ENCODE data around the gene PTPRN2.

Gene PTPRN2

GRCh38 chr7:158026636-158027265 lies 560.9 kb downstream of the PTPRN2 start:
- DNase-seq (ENCODE audit: low read depth), result no peak

- no peak for DNase-seq (ENCODE audit: low read depth)
Measured at GRCh38 chr7:158025686-158026600, 561.7 kb downstream of the PTPRN2 start.

GRCh38 chr7:158024881-158025280 lies 562.7 kb downstream of the PTPRN2 start:
- no peak for DNase-seq (ENCODE audit: low read depth)

GRCh38 chr7:158024351-158024715 lies 563.3 kb downstream of the PTPRN2 start:
- no peak for DNase-seq (ENCODE audit: low read depth)

GRCh38 chr7:158023681-158024350 lies 563.8 kb downstream of the PTPRN2 start:
- DNase-seq (ENCODE audit: low read depth), result no peak

GRCh38 chr7:158023157-158023556 lies 564.5 kb downstream of the PTPRN2 start:
- no peak for DNase-seq (ENCODE audit: low read depth)

- DNase-seq (ENCODE audit: low read depth), result no peak
Measured at GRCh38 chr7:158022601-158023000, 565.0 kb downstream of the PTPRN2 start.

GRCh38 chr7:158021836-158022235 lies 565.8 kb downstream of the PTPRN2 start:
- no peak for DNase-seq (ENCODE audit: low read depth)

GRCh38 chr7:158020706-158021095 lies 566.9 kb downstream of the PTPRN2 start:
- DNase-seq (ENCODE audit: low read depth), result no peak

- DNase-seq (ENCODE audit: low read depth), result no peak
Measured at GRCh38 chr7:158019726-158020705, 567.6 kb downstream of the PTPRN2 start.

GRCh38 chr7:158018971-158019645 lies 568.5 kb downstream of the PTPRN2 start:
- DNase-seq (ENCODE audit: low read depth), result no peak

GRCh38 chr7:158018098-158018762 lies 569.4 kb downstream of the PTPRN2 start:
- DNase-seq (ENCODE audit: low read depth), result no peak

- no peak for DNase-seq (ENCODE audit: low read depth)
Measured at GRCh38 chr7:158017111-158018097, 570.2 kb downstream of the PTPRN2 start.

- no peak for DNase-seq (ENCODE audit: low read depth)
Measured at GRCh38 chr7:158016180-158017097, 571.2 kb downstream of the PTPRN2 start.

GRCh38 chr7:158015403-158016179 lies 572.0 kb downstream of the PTPRN2 start:
- DNase-seq (ENCODE audit: low read depth), result no peak

- no peak for DNase-seq (ENCODE audit: low read depth)
Measured at GRCh38 chr7:158014976-158015375, 572.6 kb downstream of the PTPRN2 start.

GRCh38 chr7:158013085-158013668 lies 574.4 kb downstream of the PTPRN2 start:
- no peak for DNase-seq (ENCODE audit: low read depth)
